ENCODE measurements around the gene LYST. TPM values are rescaled to one million over a fixed set of nuclear protein-coding genes. Genes with fewer than 3 reads are reported as not detected.

Gene LYST
- total and polyA plus RNA-seq, 10 of the 15 experiments (the other 5 are each of a cell fraction or from before 2014, with no cell fraction given) = 3.3 to 28.1 (median 5.6) TPM

- TF ChIP-seq ZBTB33 (IDR thresholded peaks at IDR 0.05) (no peak), CREM (IDR thresholded peaks at IDR 0.05; ENCODE audit: low read depth) (peak; percentile 59), MAX (IDR thresholded peaks at IDR 0.05; ENCODE audit: low read depth, low read length) (no peak), ZBTB4 (CRISPR knock-in tag; IDR thresholded peaks at IDR 0.05) (no peak), CEBPB (IDR thresholded peaks at IDR 0.05; ENCODE audit: borderline replicate concordance in 1 of 2, low read depth in 2 of 2, low read length in 2 of 2) (no peak), SMC3 (IDR thresholded peaks at IDR 0.05; ENCODE audit: borderline replicate concordance, low read length) (0 out of 2 replicates have a peak, but pooled peaks have one; percentile 1), RB1 (IDR thresholded peaks at IDR 0.05; ENCODE audit: borderline replicate concordance) (no peak), NFXL1 (IDR thresholded peaks at IDR 0.05; ENCODE audit: borderline replicate concordance) (no peak), PAX5 (IDR thresholded peaks at IDR 0.05; ENCODE audit: borderline replicate concordance, low read depth, low read length) (peak; percentile 75; the same call in 1 of the 2 replicates), ATF7 (IDR thresholded peaks at IDR 0.05; ENCODE audit: low read depth) (peak; percentile 80), NR2C1 (IDR thresholded peaks at IDR 0.05) (no peak), SMAD1 (IDR thresholded peaks at IDR 0.05; ENCODE audit: low read depth, partially characterized antibody) (no peak), ATF2 (IDR thresholded peaks at IDR 0.05; ENCODE audit: low read length) (peak; percentile 61; the same call in 1 of the 2 replicates), IRF5 (IDR thresholded peaks at IDR 0.05; ENCODE audit: borderline replicate concordance) (no peak), TCF12 (IDR thresholded peaks at IDR 0.05; ENCODE audit: low read depth, low read length) (peak; percentile 90), YY1 (IDR thresholded peaks at IDR 0.05; ENCODE audit: low read depth, low read length) (0 out of 2 replicates have a peak, but pooled peaks have one; percentile 15), E2F4 (IDR thresholded peaks at IDR 0.05; ENCODE audit: low read depth, low read length) (no peak), RBBP5 (conservative IDR thresholded peaks at IDR 0.05) (no peak), ZNF274 (IDR thresholded peaks at IDR 0.05; ENCODE audit: insufficient read depth, insufficient read length) (no peak), RELA (IDR thresholded peaks at IDR 0.05; ENCODE audit: borderline replicate concordance, partially characterized antibody) (no peak), WRNIP1 (IDR thresholded peaks at IDR 0.05; ENCODE audit: borderline replicate concordance, low read depth, low read length) (no peak)
These were observed 21.5 kb upstream of the LYST start (continued) for GRCh38 chr1:235888119-235888643.
